Inferior parietal cortex (tissue), 1 donor: ENCODE results near the gene PPP4R4.
"Not testable (repeated sequence)": the region's sequence is repeated elsewhere in the genome, so short reads cannot be mapped to it uniquely, and the experiment has no call there.

Experiments
- DNase-seq: peaks from one replicate; pipeline ENCODE4 v3.0.0-alpha.2; 2016; ENCODE audit errors: extremely low spot score

The PPP4R4 gene

GRCh38 chr14:94278731-94279130 is 104.6 kb downstream of the PPP4R4 start:
- DNase-seq, result no peak

- DNase-seq, result peak; percentile 3
Observed at GRCh38 chr14:94282991-94283723, 109.0 kb downstream of the PPP4R4 start.

GRCh38 chr14:94284221-94284620 is 110.1 kb downstream of the PPP4R4 start:
- no peak for DNase-seq

- no peak for DNase-seq
Observed at GRCh38 chr14:94285158-94285557, 111.0 kb downstream of the PPP4R4 start.

- DNase-seq, result no peak
Observed at GRCh38 chr14:94288610-94289465, 114.7 kb downstream of the PPP4R4 start.

GRCh38 chr14:94290197-94290596 is 116.1 kb downstream of the PPP4R4 start:
- no peak for DNase-seq

- DNase-seq, result no peak
Observed at GRCh38 chr14:94291159-94291905, 117.2 kb downstream of the PPP4R4 start.

GRCh38 chr14:94291906-94292525 is 117.9 kb downstream of the PPP4R4 start:
- no peak for DNase-seq

- no peak for DNase-seq
Observed at GRCh38 chr14:94292526-94292871, 118.4 kb downstream of the PPP4R4 start.

- DNase-seq, result no peak
Observed at GRCh38 chr14:94292872-94293577, 118.9 kb downstream of the PPP4R4 start, which contains the start of gene SERPINA10. Gene SERPINA10 (minus strand): TSS chr14:94293268. CDS start chr14:94290593, 2,675 bp downstream.

- no peak for DNase-seq
Observed at GRCh38 chr14:94293578-94293924, 119.4 kb downstream of the PPP4R4 start.

GRCh38 chr14:94295360-94296180 is 121.4 kb downstream of the PPP4R4 start:
- DNase-seq, result no peak

- not testable (repeated sequence) for DNase-seq
Observed at GRCh38 chr14:94296181-94296545, 122.0 kb downstream of the PPP4R4 start.

GRCh38 chr14:94298130-94298529 is 124.0 kb downstream of the PPP4R4 start:
- no peak for DNase-seq

GRCh38 chr14:94303111-94303510 is 129.0 kb downstream of the PPP4R4 start:
- no peak for DNase-seq

GRCh38 chr14:94304243-94304642 is 130.1 kb downstream of the PPP4R4 start:
- no peak for DNase-seq

GRCh38 chr14:94305620-94306019 is 131.5 kb downstream of the PPP4R4 start:
- DNase-seq, result no peak

GRCh38 chr14:94306047-94306978 is 132.2 kb downstream of the PPP4R4 start:
- DNase-seq, result no peak

GRCh38 chr14:94307410-94307992 is 133.4 kb downstream of the PPP4R4 start:
- no peak for DNase-seq
